ENCODE results near the gene LENEP. TPM values are rescaled to one million over a fixed set of nuclear protein-coding genes. Genes with fewer than 3 reads are reported as not detected.
A peak's percentile ranks its signal among the peaks of the same experiment; 100 is the strongest.

Gene LENEP
- total and polyA plus RNA-seq, 11 donors = not detected

- H3K4me3 ChIP-seq = peak overlapping the region in 2 of 12 donors; percentile 2 to 59
- intact Hi-C loops (cut with DNase I) = loop anchor here in 2 of 10 donors (5.0 kb wide), 1 partner anchor 43 kb away; no protein-coding TSS in a partner anchor
Observed at GRCh38 chr1:155010211-155010918, 17.0 kb downstream of the LENEP start.

GRCh38 chr1:155011004-155011416 lies 17.6 kb downstream of the LENEP start:
- TF ChIP-seq POLR2A (IDR thresholded peaks at IDR 0.05) (no peak), CTCF (IDR thresholded peaks at IDR 0.05) (no peak)
- peaks cover 0 to 19% (median 13%) of the 10 kb centered on the region in 9 donors for H3K36me3 ChIP-seq
- 68 to 79% (median 76%) methylated on average over 4 to 5 of the region's 5 CpGs for WGBS, 4 donors
- no peaks in the 10 kb centered on the region for H3K27me3 ChIP-seq
- intact Hi-C loops (cut with DNase I) = loop anchor here in 2 of 10 donors (5.0 kb wide), 1 partner anchor 44 kb away; no protein-coding TSS in a partner anchor
- peaks cover 6 to 78% (median 48%) of the 10 kb centered on the region in 12 donors for H3K4me1 ChIP-seq
- peak overlapping the region in 8 of 12 donors; percentile 6 to 97 (median 48) for H3K27ac ChIP-seq
- ATAC-seq = no peak
- peak in 1 of 5 donors; percentile 20 for DNase-seq
- peak overlapping the region in 1 of 12 donors; percentile 59 for H3K4me3 ChIP-seq
- no peaks in the 10 kb centered on the region for H3K9me3 ChIP-seq

More at GRCh38 chr1:155010211-155010918, 17.0 kb downstream of the LENEP start:
- WGBS, 4 donors = 48 to 71% (median 64%) methylated on average over 11 of the region's 11 CpGs
- DNase-seq (no peak), ATAC-seq (no peak)
- Histone ChIP-seq H3K36me3 (peaks cover 0 to 16% (median 9%) of the 10 kb centered on the region in 9 donors), H3K4me1 (peaks cover 8 to 84% (median 54%) of the 10 kb centered on the region in 12 donors), H3K9me3 (no peaks in the 10 kb centered on the region), H3K27ac (peak overlapping the region in 6 of 12 donors; percentile 10 to 98 (median 44)), H3K27me3 (no peaks in the 10 kb centered on the region)
- TF ChIP-seq POLR2A (IDR thresholded peaks at IDR 0.05) (no peak), CTCF (IDR thresholded peaks at IDR 0.05) (no peak)

- H3K4me3 ChIP-seq = peak overlapping the region in 1 of 12 donors; percentile 12
- peak overlapping the region in 9 of 12 donors; percentile 6 to 97 (median 46) for H3K27ac ChIP-seq
- TF ChIP-seq POLR2A (IDR thresholded peaks at IDR 0.05) (no peak), CTCF (IDR thresholded peaks at IDR 0.05) (no peak)
- ATAC-seq (no peak), DNase-seq (peak in 1 of 5 donors; percentile 15)
- WGBS, 4 donors = 77 to 93% (median 86%) methylated on average over 5 to 6 of the region's 6 CpGs
- no peaks in the 10 kb centered on the region for H3K9me3 ChIP-seq
- no peaks in the 10 kb centered on the region for H3K27me3 ChIP-seq
- peaks cover 3 to 78% (median 43%) of the 10 kb centered on the region in 12 donors for H3K4me1 ChIP-seq
- intact Hi-C loops (cut with DNase I) = loop anchor here in 2 of 10 donors (5.0 kb wide), 1 partner anchor 44 kb away; no protein-coding TSS in a partner anchor
- peaks cover 0 to 25% (median 17%) of the 10 kb centered on the region in 9 donors for H3K36me3 ChIP-seq
Observed at GRCh38 chr1:155011437-155012025, 18.1 kb downstream of the LENEP start.

Measured in heart left ventricle (tissue), 16 donors.